Right lobe of liver (tissue), 4 donors: ENCODE results near the gene POU5F2.

Experiments used
- POLR2A ChIP-seq: fragments of 450-650 bp; IDR thresholded peaks from one replicate; pipeline ENCODE4 v1.6.1; 2017; ENCODE audit warnings: antibody characterized with exemption, mild to moderate bottlenecking
- TF ChIP-seq, protein P1 (sequence below), 4 donors: fragments of 200-600 bp in 3 of 4; fragments of 450-650 bp in 1 of 4; IDR thresholded peaks; one replicate each; pipeline versions ENCODE4 v1.5.1 to v1.8.0; 2016 to 2022; ENCODE audit warnings: antibody characterized with exemption in 4 of 4, mild to moderate bottlenecking in 2 of 4
- donor health status: DM: no; HTN: no; CAD: no.
- donor health status: DM: no; HTN: no; CAD: no.
- donor health status: DM: no; HTN: yes; CAD: no.

DNA sequence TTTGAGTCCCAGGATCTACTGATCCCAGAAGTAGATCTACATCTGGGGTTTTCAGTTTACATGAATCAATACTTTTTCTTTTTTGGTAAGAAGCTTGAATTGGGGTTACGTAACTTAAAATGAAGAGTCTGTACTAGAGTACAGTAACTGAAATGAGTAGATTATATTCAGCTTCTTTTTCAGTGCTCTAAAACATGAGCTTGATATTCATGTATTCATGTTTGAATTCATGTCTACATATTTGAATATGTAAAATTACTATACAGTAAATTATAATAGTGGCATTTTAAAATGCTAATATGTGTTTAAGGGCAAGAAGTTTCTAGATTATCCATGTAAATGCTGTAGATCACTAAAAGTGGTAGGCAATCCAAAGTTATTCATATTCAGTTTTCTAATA is 14.8 kb downstream of the POU5F2 start:
- TF ChIP-seq, protein P1, sequence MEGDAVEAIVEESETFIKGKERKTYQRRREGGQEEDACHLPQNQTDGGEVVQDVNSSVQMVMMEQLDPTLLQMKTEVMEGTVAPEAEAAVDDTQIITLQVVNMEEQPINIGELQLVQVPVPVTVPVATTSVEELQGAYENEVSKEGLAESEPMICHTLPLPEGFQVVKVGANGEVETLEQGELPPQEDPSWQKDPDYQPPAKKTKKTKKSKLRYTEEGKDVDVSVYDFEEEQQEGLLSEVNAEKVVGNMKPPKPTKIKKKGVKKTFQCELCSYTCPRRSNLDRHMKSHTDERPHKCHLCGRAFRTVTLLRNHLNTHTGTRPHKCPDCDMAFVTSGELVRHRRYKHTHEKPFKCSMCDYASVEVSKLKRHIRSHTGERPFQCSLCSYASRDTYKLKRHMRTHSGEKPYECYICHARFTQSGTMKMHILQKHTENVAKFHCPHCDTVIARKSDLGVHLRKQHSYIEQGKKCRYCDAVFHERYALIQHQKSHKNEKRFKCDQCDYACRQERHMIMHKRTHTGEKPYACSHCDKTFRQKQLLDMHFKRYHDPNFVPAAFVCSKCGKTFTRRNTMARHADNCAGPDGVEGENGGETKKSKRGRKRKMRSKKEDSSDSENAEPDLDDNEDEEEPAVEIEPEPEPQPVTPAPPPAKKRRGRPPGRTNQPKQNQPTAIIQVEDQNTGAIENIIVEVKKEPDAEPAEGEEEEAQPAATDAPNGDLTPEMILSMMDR (IDR thresholded peaks at IDR 0.05): no peak
- TF ChIP-seq POLR2A: no peak
